Activated naive CD4-positive, alpha-beta T cell treated with anti-CD3 and anti-CD28 coated beads, Interleukin-2, amount 10 ng/mL, durations not matched to agents 7 days and 5 days (primary cell): ENCODE data around the gene FSCN2.
"Not testable (repeated sequence)": the region's sequence is repeated elsewhere in the genome, so short reads cannot be mapped to it uniquely, and the experiment has no call there.

Experiments used
- CTCF ChIA-PET: fragments of 350-600 bp; sonication (Branson Sonifier 250); formaldehyde crosslinking; loops from one replicate; lab custom pipeline; 2021; ENCODE audit warnings: antibody characterized with exemption; lab: Charles Lee
- DNase-seq: peaks from one replicate; pipeline ENCODE4 v3.0.0-alpha.2; 2020
- H3K27ac Mint-ChIP-seq: one replicate; pipeline ENCODE4 v1.8.0; 2021; ENCODE audit warnings: mild to moderate bottlenecking, moderate library complexity, mixed read lengths
- H3K27me3 Mint-ChIP-seq: one replicate; pipeline ENCODE4 v1.8.0; 2021; ENCODE audit warnings: mild to moderate bottlenecking, mixed read lengths
- H3K36me3 Mint-ChIP-seq: one replicate; pipeline ENCODE4 v1.8.0; 2021; ENCODE audit warnings: mixed read lengths
- H3K4me1 Mint-ChIP-seq: one replicate; pipeline ENCODE4 v1.8.0; 2021; ENCODE audit warnings: mixed read lengths
- H3K4me3 Mint-ChIP-seq: one replicate; pipeline ENCODE4 v1.8.0; 2021; ENCODE audit warnings: mild to moderate bottlenecking, moderate library complexity, mixed read lengths
- H3K9me3 Mint-ChIP-seq: one replicate; pipeline ENCODE4 v1.8.0; 2021; ENCODE audit warnings: mixed read lengths

The FSCN2 gene

GRCh38 chr17:81522491-81523401 is 5.4 kb upstream of the FSCN2 start:
- CTCF ChIA-PET = interaction anchor here (0.9 to 1.0 kb wide), 2 partner anchors 16 to 78 kb away, joined by 3 read pairs; no protein-coding TSS in a partner anchor
- Mint-ChIP-seq H3K9me3 (no peaks in the 10 kb centered on the region), H3K27ac (no peak overlapping the region), H3K4me1 (peaks cover 10% of the 10 kb centered on the region), H3K27me3 (peaks cover 67% of the 10 kb centered on the region), H3K36me3 (no peaks in the 10 kb centered on the region), H3K4me3 (no peak overlapping the region)
- no peak for DNase-seq

- Mint-ChIP-seq H3K36me3 (no peaks in the 10 kb centered on the region), H3K27me3 (peaks cover 72% of the 10 kb centered on the region), H3K9me3 (no peaks in the 10 kb centered on the region), H3K4me3 (no peak overlapping the region), H3K27ac (no peak overlapping the region), H3K4me1 (peaks cover 4% of the 10 kb centered on the region)
- DNase-seq = no peak
- CTCF ChIA-PET = interaction anchor here (0.9 to 1.0 kb wide), 2 partner anchors 16 to 78 kb away, joined by 3 read pairs; no protein-coding TSS in a partner anchor
Measured at GRCh38 chr17:81523402-81524038, 4.7 kb upstream of the FSCN2 start.

- DNase-seq = no peak
- Mint-ChIP-seq H3K9me3 (no peaks in the 10 kb centered on the region), H3K4me1 (peaks cover 4% of the 10 kb centered on the region), H3K27me3 (peaks cover 78% of the 10 kb centered on the region), H3K4me3 (no peak overlapping the region), H3K27ac (no peak overlapping the region), H3K36me3 (no peaks in the 10 kb centered on the region)
- CTCF ChIA-PET = interaction anchor here (0.9 kb wide), 1 partner anchor 77 kb away, joined by 3 read pairs; no protein-coding TSS in a partner anchor
Measured at GRCh38 chr17:81524039-81524864, 3.9 kb upstream of the FSCN2 start.

- H3K4me3 Mint-ChIP-seq = no peak overlapping the region
- DNase-seq = no peak
- H3K9me3 Mint-ChIP-seq = no peaks in the 10 kb centered on the region
- H3K4me1 Mint-ChIP-seq = peaks cover 4% of the 10 kb centered on the region
- peaks cover 75% of the 10 kb centered on the region for H3K27me3 Mint-ChIP-seq
- H3K36me3 Mint-ChIP-seq = no peaks in the 10 kb centered on the region
- CTCF ChIA-PET = no interaction called here
- no peak overlapping the region for H3K27ac Mint-ChIP-seq
Measured at GRCh38 chr17:81524865-81525159, 3.4 kb upstream of the FSCN2 start.

- Mint-ChIP-seq H3K36me3 (no peaks in the 10 kb centered on the region), H3K4me1 (no peaks in the 10 kb centered on the region), H3K9me3 (no peaks in the 10 kb centered on the region), H3K27me3 (peaks cover 56% of the 10 kb centered on the region), H3K27ac (no peak overlapping the region), H3K4me3 (no peak overlapping the region)
- DNase-seq = no peak
- CTCF ChIA-PET = no interaction called here
Measured at GRCh38 chr17:81526662-81527571, 1.3 kb upstream of the FSCN2 start.

GRCh38 chr17:81528384-81528650 is 140 bp downstream of the FSCN2 start:
- CTCF ChIA-PET = no interaction called here
- DNase-seq = no peak
- Mint-ChIP-seq H3K27me3 (peaks cover 47% of the 10 kb centered on the region), H3K9me3 (no peaks in the 10 kb centered on the region), H3K4me3 (no peak overlapping the region), H3K36me3 (no peaks in the 10 kb centered on the region), H3K27ac (no peak overlapping the region), H3K4me1 (no peaks in the 10 kb centered on the region)

- Mint-ChIP-seq H3K36me3 (no peaks in the 10 kb centered on the region), H3K9me3 (no peaks in the 10 kb centered on the region), H3K4me1 (no peaks in the 10 kb centered on the region), H3K27ac (no peak overlapping the region), H3K4me3 (no peak overlapping the region), H3K27me3 (peaks cover 47% of the 10 kb centered on the region)
- no peak for DNase-seq
- CTCF ChIA-PET = no interaction called here
Measured at GRCh38 chr17:81528651-81529436, 667 bp downstream of the FSCN2 start.

- peaks cover 47% of the 10 kb centered on the region for H3K27me3 Mint-ChIP-seq
- H3K27ac Mint-ChIP-seq = no peak overlapping the region
- no peaks in the 10 kb centered on the region for H3K4me1 Mint-ChIP-seq
- H3K36me3 Mint-ChIP-seq = no peaks in the 10 kb centered on the region
- H3K9me3 Mint-ChIP-seq = no peaks in the 10 kb centered on the region
- H3K4me3 Mint-ChIP-seq = no peak overlapping the region
- CTCF ChIA-PET = no interaction called here
- no peak for DNase-seq
Measured at GRCh38 chr17:81529437-81529803, 1.2 kb downstream of the FSCN2 start.

- H3K4me1 Mint-ChIP-seq, CTCF ChIA-PET, H3K36me3 Mint-ChIP-seq, H3K27ac Mint-ChIP-seq, DNase-seq, H3K9me3 Mint-ChIP-seq, H3K4me3 Mint-ChIP-seq: not testable (repeated sequence)
- peaks cover 58% of the 10 kb centered on the region for H3K27me3 Mint-ChIP-seq
Measured at GRCh38 chr17:81531013-81531412, 2.8 kb downstream of the FSCN2 start.

GRCh38 chr17:81531998-81532404 is 3.8 kb downstream of the FSCN2 start:
- H3K9me3 Mint-ChIP-seq, CTCF ChIA-PET, H3K4me3 Mint-ChIP-seq, H3K36me3 Mint-ChIP-seq, H3K27ac Mint-ChIP-seq, H3K4me1 Mint-ChIP-seq, DNase-seq: not testable (repeated sequence)
- peaks cover 59% of the 10 kb centered on the region for H3K27me3 Mint-ChIP-seq

GRCh38 chr17:81532490-81533287 is 4.5 kb downstream of the FSCN2 start:
- DNase-seq = no peak
- CTCF ChIA-PET = no interaction called here
- H3K9me3 Mint-ChIP-seq = no peaks in the 10 kb centered on the region
- H3K27me3 Mint-ChIP-seq = peaks cover 61% of the 10 kb centered on the region
- H3K27ac Mint-ChIP-seq = no peak overlapping the region
- no peak overlapping the region for H3K4me3 Mint-ChIP-seq
- H3K4me1 Mint-ChIP-seq = no peaks in the 10 kb centered on the region
- H3K36me3 Mint-ChIP-seq = no peaks in the 10 kb centered on the region

- H3K27me3 Mint-ChIP-seq = peaks cover 64% of the 10 kb centered on the region
- CTCF ChIA-PET = no interaction called here
- H3K36me3 Mint-ChIP-seq = no peaks in the 10 kb centered on the region
- no peaks in the 10 kb centered on the region for H3K9me3 Mint-ChIP-seq
- no peak overlapping the region for H3K27ac Mint-ChIP-seq
- no peaks in the 10 kb centered on the region for H3K4me1 Mint-ChIP-seq
- no peak for DNase-seq
- no peak overlapping the region for H3K4me3 Mint-ChIP-seq
Measured at GRCh38 chr17:81533339-81534141, 5.4 kb downstream of the FSCN2 start.
